GM19025 (cell line): ENCODE data around the gene ATP2B3.
"Not testable (repeated sequence)": the region's sequence is repeated elsewhere in the genome, so short reads cannot be mapped to it uniquely, and the experiment has no call there.

ENCODE experiments used
- ATAC-seq: cut with Tn5 transposase; IDR thresholded peaks from one replicate; pipeline ENCODE4 v1.9.1; 2021; ENCODE audit warnings: mild to moderate bottlenecking, low read depth, moderate library complexity; ENCODE audit not compliant: unreplicated experiment

ATP2B3 gene

GRCh38 chrX:153592091-153592833 lies 74.8 kb downstream of the ATP2B3 start:
- no peak for ATAC-seq

- ATAC-seq, result no peak
Observed at GRCh38 chrX:153592966-153593688, 75.7 kb downstream of the ATP2B3 start.

GRCh38 chrX:153593811-153594500 lies 76.5 kb downstream of the ATP2B3 start:
- ATAC-seq, result no peak

- ATAC-seq, result no peak
Observed at GRCh38 chrX:153595387-153595786, 77.9 kb downstream of the ATP2B3 start.

- ATAC-seq, result no peak
Observed at GRCh38 chrX:153595859-153596857, 78.7 kb downstream of the ATP2B3 start.

GRCh38 chrX:153596981-153597750 lies 79.7 kb downstream of the ATP2B3 start:
- no peak for ATAC-seq

- ATAC-seq, result peak; percentile 51
Observed at GRCh38 chrX:153598541-153599191, 81.2 kb downstream of the ATP2B3 start, which contains the start of gene CCNQ. Gene CCNQ, minus strand, starts transcription at chrX:153599139. Its CDS starts 66 bp downstream, at chrX:153599073.

GRCh38 chrX:153599192-153600031 lies 82.0 kb downstream of the ATP2B3 start:
- peak; percentile 84 for ATAC-seq

GRCh38 chrX:153600032-153600373 lies 82.6 kb downstream of the ATP2B3 start:
- ATAC-seq, result no peak

GRCh38 chrX:153600921-153601320 lies 83.5 kb downstream of the ATP2B3 start:
- no peak for ATAC-seq

GRCh38 chrX:153601511-153602110 lies 84.2 kb downstream of the ATP2B3 start:
- no peak for ATAC-seq

GRCh38 chrX:153602601-153603000 lies 85.2 kb downstream of the ATP2B3 start:
- ATAC-seq, result no peak

- no peak for ATAC-seq
Observed at GRCh38 chrX:153603131-153603656, 85.8 kb downstream of the ATP2B3 start.

- ATAC-seq, result not testable (repeated sequence)
Observed at GRCh38 chrX:153604666-153605380, 87.4 kb downstream of the ATP2B3 start.

- ATAC-seq, result no peak
Observed at GRCh38 chrX:153606503-153606902, 89.1 kb downstream of the ATP2B3 start.

GRCh38 chrX:153608376-153608775 lies 90.9 kb downstream of the ATP2B3 start:
- ATAC-seq, result no peak

GRCh38 chrX:153608806-153609205 lies 91.4 kb downstream of the ATP2B3 start:
- no peak for ATAC-seq
